ENCODE results near the gene ARHGAP1. TPM values are rescaled to one million over a fixed set of nuclear protein-coding genes. Genes with fewer than 3 reads are reported as not detected.
A peak's percentile ranks its signal among the peaks of the same experiment; 100 is the strongest.

ARHGAP1 gene
- total and polyA plus RNA-seq, 2 of the 13 experiments (the other 11 are each of a cell fraction or from before 2014, with no cell fraction given) = 18.6 to 30.3 TPM

DNA sequence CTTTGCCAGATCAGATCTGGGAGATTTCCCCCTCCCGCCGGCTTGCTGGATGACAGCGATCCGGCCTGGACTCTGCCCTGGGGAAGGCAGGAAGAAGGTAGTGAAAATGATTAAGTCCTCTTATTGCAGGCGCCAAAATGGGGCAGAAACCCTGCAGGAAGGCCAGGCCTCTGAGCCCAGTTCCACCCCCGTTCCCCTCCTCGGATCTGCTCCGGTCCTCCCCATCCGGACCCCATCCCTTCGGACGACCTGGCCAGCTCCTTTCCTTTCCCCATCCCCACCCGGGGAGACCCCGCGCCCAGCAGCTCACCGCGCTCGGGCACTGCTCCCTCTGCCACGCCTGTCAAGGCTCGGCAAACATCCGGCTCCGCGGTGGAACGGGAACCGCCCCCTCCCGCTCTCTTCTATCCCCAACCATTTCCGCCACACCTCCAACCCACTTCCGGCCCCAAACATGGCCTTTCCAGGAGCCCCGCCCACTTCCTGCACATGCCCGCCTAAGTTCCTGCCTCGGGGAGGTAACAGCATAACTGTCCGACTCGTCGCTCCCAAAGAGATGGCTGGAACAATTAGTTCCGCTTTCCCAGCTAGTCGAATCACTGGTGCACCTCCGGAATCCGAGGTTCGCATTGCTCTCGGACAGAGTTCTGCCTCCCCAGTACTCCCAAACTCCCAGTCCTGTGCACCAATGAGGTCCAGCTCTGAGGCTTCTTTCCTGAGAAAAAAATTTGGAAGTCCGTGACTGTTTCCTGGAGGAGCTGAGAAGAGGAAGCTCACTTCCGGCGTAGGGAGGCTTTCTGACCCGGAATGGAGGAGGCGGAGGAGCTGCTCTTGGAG lies at the start of gene ARHGAP1, which contains the start of gene ZNF408 (continued):
- TF ChIP-seq PRDM10 (CRISPR knock-in tag; IDR thresholded peaks at IDR 0.05; ENCODE audit: low read depth) (peak; percentile 45; the same call in 1 of the 2 replicates), ZNF33A (CRISPR knock-in tag; IDR thresholded peaks at IDR 0.05; ENCODE audit: borderline replicate concordance) (peak; percentile 68; the same call in 1 of the 2 replicates), CBFB (CRISPR knock-in tag; IDR thresholded peaks at IDR 0.05) (0 out of 2 replicates have a peak, but pooled peaks have one; percentile 48), HNF4G (IDR thresholded peaks at IDR 0.05; ENCODE audit: borderline replicate concordance, low read depth, low read length) (0 out of 2 replicates have a peak, but pooled peaks have one; percentile 22), HNF4G (CRISPR knock-in tag; IDR thresholded peaks at IDR 0.05; ENCODE audit: borderline replicate concordance, low read depth) (peak; percentile 69; the same call in 1 of the 2 replicates), MAFG (CRISPR knock-in tag; IDR thresholded peaks at IDR 0.05) (no peak), NR1H2 (CRISPR knock-in tag; IDR thresholded peaks at IDR 0.05; ENCODE audit: borderline replicate concordance, low read depth) (no peak), FOSL2 (CRISPR knock-in tag; IDR thresholded peaks at IDR 0.05) (peak; percentile 7; the same call in 1 of the 2 replicates), CC2D1A (CRISPR knock-in tag; IDR thresholded peaks at IDR 0.05) (no peak), PAF1 (CRISPR knock-in tag; IDR thresholded peaks at IDR 0.05) (no peak), ZNF766 (CRISPR knock-in tag; IDR thresholded peaks at IDR 0.05; ENCODE audit: borderline replicate concordance) (no peak), MBNL3 (CRISPR knock-in tag; conservative IDR thresholded peaks at IDR 0.05) (no peak), SP2 (CRISPR knock-in tag; IDR thresholded peaks at IDR 0.05) (peak; percentile 69), RFX5 (IDR thresholded peaks at IDR 0.05; ENCODE audit: low read depth, low read length) (no peak), ZNF761 (CRISPR knock-in tag; conservative IDR thresholded peaks at IDR 0.05) (no peak), ZKSCAN8 (CRISPR knock-in tag; IDR thresholded peaks at IDR 0.05; ENCODE audit: borderline replicate concordance) (no peak), SATB2 (CRISPR knock-in tag; IDR thresholded peaks at IDR 0.05) (no peak), SAP130 (CRISPR knock-in tag; IDR thresholded peaks at IDR 0.05; ENCODE audit: low read depth) (peak; percentile 99), NKX3-1 (CRISPR knock-in tag; IDR thresholded peaks at IDR 0.05) (peak; percentile 24; the same call in 1 of the 2 replicates), PPARG (CRISPR knock-in tag; conservative IDR thresholded peaks at IDR 0.05) (0 out of 2 replicates have a peak, but pooled peaks have one; percentile 16)
- TF ChIP-seq, protein P1, sequence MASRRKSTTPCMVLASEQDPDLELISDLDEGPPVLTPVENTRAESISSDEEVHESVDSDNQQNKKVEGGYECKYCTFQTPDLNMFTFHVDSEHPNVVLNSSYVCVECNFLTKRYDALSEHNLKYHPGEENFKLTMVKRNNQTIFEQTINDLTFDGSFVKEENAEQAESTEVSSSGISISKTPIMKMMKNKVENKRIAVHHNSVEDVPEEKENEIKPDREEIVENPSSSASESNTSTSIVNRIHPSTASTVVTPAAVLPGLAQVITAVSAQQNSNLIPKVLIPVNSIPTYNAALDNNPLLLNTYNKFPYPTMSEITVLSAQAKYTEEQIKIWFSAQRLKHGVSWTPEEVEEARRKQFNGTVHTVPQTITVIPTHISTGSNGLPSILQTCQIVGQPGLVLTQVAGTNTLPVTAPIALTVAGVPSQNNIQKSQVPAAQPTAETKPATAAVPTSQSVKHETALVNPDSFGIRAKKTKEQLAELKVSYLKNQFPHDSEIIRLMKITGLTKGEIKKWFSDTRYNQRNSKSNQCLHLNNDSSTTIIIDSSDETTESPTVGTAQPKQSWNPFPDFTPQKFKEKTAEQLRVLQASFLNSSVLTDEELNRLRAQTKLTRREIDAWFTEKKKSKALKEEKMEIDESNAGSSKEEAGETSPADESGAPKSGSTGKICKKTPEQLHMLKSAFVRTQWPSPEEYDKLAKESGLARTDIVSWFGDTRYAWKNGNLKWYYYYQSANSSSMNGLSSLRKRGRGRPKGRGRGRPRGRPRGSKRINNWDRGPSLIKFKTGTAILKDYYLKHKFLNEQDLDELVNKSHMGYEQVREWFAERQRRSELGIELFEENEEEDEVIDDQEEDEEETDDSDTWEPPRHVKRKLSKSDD (CRISPR knock-in tag; IDR thresholded peaks at IDR 0.05; ENCODE audit: low read depth) = no peak
- TF ChIP-seq, protein P2, sequence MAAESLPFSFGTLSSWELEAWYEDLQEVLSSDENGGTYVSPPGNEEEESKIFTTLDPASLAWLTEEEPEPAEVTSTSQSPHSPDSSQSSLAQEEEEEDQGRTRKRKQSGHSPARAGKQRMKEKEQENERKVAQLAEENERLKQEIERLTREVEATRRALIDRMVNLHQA (CRISPR knock-in tag; IDR thresholded peaks at IDR 0.05) = no peak
- TF ChIP-seq, protein P3, sequence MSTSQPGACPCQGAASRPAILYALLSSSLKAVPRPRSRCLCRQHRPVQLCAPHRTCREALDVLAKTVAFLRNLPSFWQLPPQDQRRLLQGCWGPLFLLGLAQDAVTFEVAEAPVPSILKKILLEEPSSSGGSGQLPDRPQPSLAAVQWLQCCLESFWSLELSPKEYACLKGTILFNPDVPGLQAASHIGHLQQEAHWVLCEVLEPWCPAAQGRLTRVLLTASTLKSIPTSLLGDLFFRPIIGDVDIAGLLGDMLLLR (CRISPR knock-in tag; IDR thresholded peaks at IDR 0.05) = peak; percentile 28; the same call in 1 of the 2 replicates

All from HepG2 (cell line).